NCI-H2196 treated with DMSO at 0.1 percent for 48 hours (cell line): ENCODE data around the gene RCAN1.

ENCODE experiments used
- DNase-seq: peaks from one replicate; lab custom pipeline; 2025; ENCODE audit not compliant: unreplicated experiment; lab: John Stamatoyannopoulos, UW

The RCAN1 gene

GRCh38 chr21:34544032-34544496, 70.8 kb downstream of the RCAN1 start:
- peak; percentile 41 for DNase-seq

GRCh38 chr21:34543017-34543416, 71.9 kb downstream of the RCAN1 start:
- no peak for DNase-seq

- DNase-seq, result no peak
Measured at GRCh38 chr21:34540206-34540605, 74.7 kb downstream of the RCAN1 start.

- no peak for DNase-seq
Measured at GRCh38 chr21:34537838-34538237, 77.1 kb downstream of the RCAN1 start.

GRCh38 chr21:34536820-34537219, 78.1 kb downstream of the RCAN1 start:
- DNase-seq, result no peak

GRCh38 chr21:34536311-34536710, 78.6 kb downstream of the RCAN1 start:
- no peak for DNase-seq

GRCh38 chr21:34535886-34536285, 79.0 kb downstream of the RCAN1 start:
- no peak for DNase-seq

GRCh38 chr21:34534522-34534921, 80.4 kb downstream of the RCAN1 start:
- DNase-seq, result no peak

GRCh38 chr21:34533938-34534337, 81.0 kb downstream of the RCAN1 start:
- DNase-seq, result no peak

GRCh38 chr21:34531399-34531798, 83.5 kb downstream of the RCAN1 start:
- DNase-seq, result no peak

- DNase-seq, result no peak
Measured at GRCh38 chr21:34530261-34530660, 84.7 kb downstream of the RCAN1 start.

- DNase-seq, result no peak
Measured at GRCh38 chr21:34528131-34528561, 86.8 kb downstream of the RCAN1 start.

- peak; percentile 8 for DNase-seq
Measured at GRCh38 chr21:34526618-34527290, 88.2 kb downstream of the RCAN1 start.

- no peak for DNase-seq
Measured at GRCh38 chr21:34526241-34526617, 88.7 kb downstream of the RCAN1 start.

- DNase-seq, result no peak
Measured at GRCh38 chr21:34524646-34525601, 90.0 kb downstream of the RCAN1 start.

- no peak for DNase-seq
Measured at GRCh38 chr21:34523019-34523555, 91.8 kb downstream of the RCAN1 start.

GRCh38 chr21:34522284-34522683, 92.6 kb downstream of the RCAN1 start:
- no peak for DNase-seq

- DNase-seq, result no peak
Measured at GRCh38 chr21:34521561-34521960, 93.4 kb downstream of the RCAN1 start.

GRCh38 chr21:34520764-34521508, 94.0 kb downstream of the RCAN1 start:
- no peak for DNase-seq

- DNase-seq, result no peak
Measured at GRCh38 chr21:34520281-34520680, 94.6 kb downstream of the RCAN1 start.

- no peak for DNase-seq
Measured at GRCh38 chr21:34519694-34520093, 95.2 kb downstream of the RCAN1 start.
